ENCODE results near the gene PCDHGB2.
"Not testable (repeated sequence)": the region's sequence is repeated elsewhere in the genome, so short reads cannot be mapped to it uniquely, and the experiment has no call there.

Gene PCDHGB2

GRCh38 chr5:141351591-141351990 lies 8.2 kb upstream of the PCDHGB2 start:
- no peak for DNase-seq

GRCh38 chr5:141354900-141355469 lies 4.8 kb upstream of the PCDHGB2 start, which contains the start of gene PCDHGA4:
PCDHGA4 (plus strand) TSS chr5:141355021; CDS start chr5:141355108, 87 bp downstream.
- peak; percentile 5 for DNase-seq

- DNase-seq = no peak
Measured at GRCh38 chr5:141355641-141356040, 4.2 kb upstream of the PCDHGB2 start.

- no peak for DNase-seq
Measured at GRCh38 chr5:141356133-141356532, 3.7 kb upstream of the PCDHGB2 start.

- no peak for DNase-seq
Measured at GRCh38 chr5:141356950-141357349, 2.8 kb upstream of the PCDHGB2 start.

GRCh38 chr5:141360685-141361084 lies 891 bp downstream of the PCDHGB2 start:
- DNase-seq = no peak

DNA sequence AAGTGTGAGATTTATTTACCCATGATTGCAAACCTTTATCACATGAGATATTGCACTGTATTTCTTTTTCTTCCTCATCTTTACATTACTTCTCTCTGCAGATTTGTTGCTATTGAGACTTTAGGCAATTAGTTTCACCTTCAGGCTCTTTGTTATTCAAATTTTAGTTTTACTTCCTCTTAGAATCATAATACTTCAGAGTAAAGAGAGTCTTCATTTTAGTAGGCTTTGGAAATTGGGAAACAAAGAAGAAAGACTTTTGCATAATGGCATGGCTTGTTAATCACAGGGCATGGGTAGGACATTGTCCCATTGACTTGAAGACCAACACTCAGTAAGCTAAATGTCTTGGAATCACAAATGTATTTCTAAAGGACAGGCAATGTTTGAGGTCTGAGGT lies 2.9 kb downstream of the PCDHGB2 start:
- DNase-seq = no peak

- DNase-seq = no peak
Measured at GRCh38 chr5:141363952-141364660, 4.3 kb downstream of the PCDHGB2 start, which contains the start of gene PCDHGA5. PCDHGA5 (plus strand) TSS chr5:141364162; CDS start chr5:141364331, 169 bp downstream.

- DNase-seq = no peak
Measured at GRCh38 chr5:141366016-141366896, 6.5 kb downstream of the PCDHGB2 start.

DNA sequence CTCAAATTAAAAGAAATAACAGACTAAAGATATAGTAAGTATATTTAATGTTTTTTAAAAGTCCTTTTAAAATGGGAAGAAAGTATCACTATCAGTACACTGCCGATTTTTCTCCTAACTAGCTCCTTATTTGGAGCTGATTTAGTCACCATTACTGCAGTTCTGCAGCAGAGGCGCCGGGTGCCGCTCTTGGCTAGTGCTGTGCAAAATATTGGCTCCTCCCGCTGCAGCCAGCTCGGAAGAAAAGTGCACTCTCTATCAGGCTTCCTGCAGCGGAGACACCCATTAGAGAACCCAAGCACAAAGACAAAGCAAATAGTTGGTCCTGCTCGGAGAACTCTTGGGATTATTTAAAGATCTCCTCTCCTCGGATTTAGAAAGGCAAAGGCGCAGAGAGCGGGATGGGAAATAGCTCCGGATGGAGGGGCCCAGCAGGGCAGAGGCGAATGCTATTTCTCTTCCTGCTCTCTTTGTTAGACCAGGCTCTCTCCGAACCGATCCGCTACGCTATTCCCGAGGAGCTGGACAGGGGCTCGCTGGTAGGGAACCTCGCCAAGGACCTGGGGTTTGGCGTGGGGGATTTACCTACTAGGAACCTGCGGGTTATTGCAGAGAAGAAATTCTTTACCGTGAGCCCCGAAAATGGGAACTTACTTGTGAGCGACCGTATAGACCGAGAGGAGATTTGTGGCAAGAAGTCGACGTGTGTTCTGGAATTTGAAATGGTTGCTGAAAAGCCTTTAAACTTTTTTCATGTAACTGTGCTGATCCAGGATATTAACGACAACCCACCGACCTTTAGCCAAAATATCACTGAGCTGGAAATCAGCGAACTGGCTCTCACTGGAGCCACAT lies 10.4 kb downstream of the PCDHGB2 start, which contains the start of gene PCDHGB3:
TSS of gene PCDHGB3 (plus strand) at position 249 of the 855 bp plus-strand sequence. CDS start at position 402, 153 bp downstream.
- peak; percentile 48 for DNase-seq

DNA sequence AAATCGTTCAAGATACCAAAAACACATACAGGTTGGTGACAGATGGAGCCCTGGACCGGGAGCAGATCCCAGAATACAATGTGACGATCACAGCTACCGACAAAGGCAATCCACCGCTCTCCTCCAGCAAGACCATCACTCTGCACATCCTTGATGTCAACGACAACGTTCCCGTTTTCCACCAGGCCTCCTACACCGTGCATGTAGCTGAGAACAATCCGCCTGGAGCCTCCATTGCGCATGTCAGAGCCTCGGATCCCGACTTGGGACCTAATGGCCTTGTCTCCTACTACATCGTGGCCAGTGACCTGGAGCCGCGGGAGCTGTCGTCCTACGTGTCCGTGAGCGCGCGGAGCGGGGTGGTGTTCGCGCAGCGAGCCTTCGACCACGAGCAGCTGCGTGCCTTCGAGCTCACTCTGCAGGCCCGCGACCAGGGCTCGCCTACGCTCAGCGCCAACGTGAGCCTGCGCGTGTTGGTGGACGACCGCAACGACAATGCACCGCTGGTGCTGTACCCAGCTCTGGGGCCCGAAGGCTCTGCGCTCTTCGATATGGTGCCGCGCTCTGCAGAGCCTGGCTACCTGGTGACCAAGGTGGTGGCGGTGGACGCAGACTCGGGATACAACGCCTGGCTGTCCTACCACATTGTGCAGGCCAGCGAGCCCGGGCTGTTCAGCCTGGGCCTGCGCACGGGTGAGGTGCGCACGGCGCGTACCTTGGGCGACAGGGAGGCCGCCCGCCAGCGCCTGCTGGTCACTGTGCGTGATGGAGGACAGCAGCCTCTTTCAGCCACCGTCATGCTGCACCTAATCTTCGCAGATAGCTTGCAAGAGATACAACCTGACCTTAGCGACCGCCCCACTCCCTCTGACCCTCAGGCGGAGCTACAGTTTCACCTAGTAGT lies 12.0 kb downstream of the PCDHGB2 start:
- DNase-seq = no peak

DNA sequence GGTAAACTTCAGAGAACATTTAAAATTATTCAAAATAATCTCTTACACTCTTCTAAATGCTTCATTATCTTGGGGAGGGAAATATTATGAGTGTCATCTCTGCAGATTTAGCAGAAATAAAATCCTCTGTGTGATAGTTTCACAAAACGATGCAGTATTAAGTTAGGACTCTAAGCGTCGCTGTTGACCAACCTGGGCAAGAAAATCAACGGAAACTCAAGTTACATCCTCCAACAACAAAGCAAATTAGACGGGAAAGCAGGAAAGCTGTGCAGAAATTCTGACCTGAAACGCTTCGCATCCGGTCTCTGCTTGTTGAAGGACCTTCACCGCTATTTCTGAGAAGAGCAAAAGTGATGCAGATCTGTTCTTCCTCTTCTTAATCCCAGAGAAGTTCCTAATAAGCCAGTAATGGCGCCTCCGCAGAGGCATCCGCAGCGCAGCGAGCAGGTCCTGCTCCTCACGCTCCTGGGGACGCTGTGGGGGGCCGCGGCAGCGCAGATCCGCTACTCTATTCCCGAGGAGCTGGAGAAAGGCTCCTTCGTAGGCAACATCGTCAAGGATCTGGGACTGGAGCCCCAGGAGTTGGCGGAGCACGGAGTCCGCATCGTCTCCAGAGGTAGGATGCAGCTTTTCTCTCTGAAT lies 14.0 kb downstream of the PCDHGB2 start, which contains the start of gene PCDHGA6:
TSS of gene PCDHGA6 (plus strand) at position 219 of the 645 bp plus-strand sequence. CDS start at position 412, 193 bp downstream.
- DNase-seq = peak; percentile 13

GRCh38 chr5:141374627-141375026 lies 14.8 kb downstream of the PCDHGB2 start:
- no peak for DNase-seq

DNA sequence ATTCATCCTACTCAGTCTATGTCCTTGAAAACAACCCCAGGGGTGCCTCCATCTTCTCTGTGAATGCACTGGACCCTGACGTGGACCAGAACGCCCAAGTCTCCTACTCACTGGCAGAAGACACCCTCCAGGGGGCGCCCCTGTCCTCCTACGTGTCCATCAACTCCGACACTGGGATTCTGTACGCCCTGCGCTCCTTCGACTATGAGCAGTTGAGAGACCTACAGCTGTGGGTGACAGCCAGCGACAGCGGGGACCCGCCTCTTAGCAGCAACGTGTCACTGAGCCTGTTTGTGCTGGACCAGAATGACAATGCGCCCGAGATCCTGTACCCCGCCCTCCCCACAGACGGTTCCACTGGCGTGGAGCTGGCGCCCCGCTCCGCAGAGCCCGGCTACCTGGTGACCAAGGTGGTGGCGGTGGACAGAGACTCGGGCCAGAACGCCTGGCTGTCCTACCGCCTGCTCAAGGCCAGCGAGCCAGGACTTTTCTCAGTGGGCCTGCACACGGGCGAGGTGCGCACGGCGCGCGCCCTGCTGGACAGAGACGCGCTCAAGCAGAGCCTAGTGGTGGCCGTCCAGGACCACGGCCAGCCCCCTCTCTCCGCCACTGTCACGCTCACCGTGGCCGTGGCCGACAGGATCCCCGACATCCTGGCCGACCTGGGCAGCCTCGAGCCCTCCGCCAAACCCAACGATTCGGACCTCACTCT lies 15.8 kb downstream of the PCDHGB2 start:
- DNase-seq = not testable (repeated sequence)

- no peak for DNase-seq
Measured at GRCh38 chr5:141382469-141383294, 22.9 kb downstream of the PCDHGB2 start, which contains the start of gene PCDHGA7. PCDHGA7 (plus strand) TSS chr5:141382742; CDS start chr5:141382900, 158 bp downstream.

- no peak for DNase-seq
Measured at GRCh38 chr5:141383345-141383744, 23.6 kb downstream of the PCDHGB2 start.

- DNase-seq = no peak
Measured at GRCh38 chr5:141384471-141385267, 24.9 kb downstream of the PCDHGB2 start.
